B cell (primary cell): ENCODE data around the gene BEND2. TPM values are rescaled to one million over a fixed set of nuclear protein-coding genes. Genes with fewer than 3 reads are reported as not detected.

Experiments
- ATAC-seq: fragments of 200-7000 bp; cut with Tn5 transposase; one replicate; pipeline ENCODE4 v1.10.0; 2021; ENCODE audit warnings: low read depth, mild to moderate bottlenecking, moderate number of reproducible peaks, moderate library complexity
- CTCF ChIA-PET: fragments of 350-600 bp; sonication (Branson Sonifier 250); formaldehyde crosslinking; loops from one replicate; lab custom pipeline; 2021; ENCODE audit warnings: antibody characterized with exemption, inconsistent platforms; lab: Charles Lee
- POLR2A ChIA-PET: fragments of 350-600 bp; sonication (Branson Sonifier 250); formaldehyde crosslinking; loops from one replicate; lab custom pipeline; 2021; ENCODE audit warnings: antibody characterized with exemption; lab: Charles Lee
- DNase-seq: peaks from one replicate; pipeline ENCODE4 v3.0.0; 2013
- H2AFZ ChIP-seq: 2 replicates; pipeline ENCODE4 v1.6.1; 2012; ENCODE audit warnings: mild to moderate bottlenecking, low read depth, low read length; ENCODE audit not compliant: insufficient read depth, poor library complexity, severe bottlenecking
- H3K27ac ChIP-seq, 2 donors: 1 replicate in 1 of 2; 2 replicates in 1 of 2; pipeline ENCODE4 v1.5.1; 2012 to 2013; ENCODE audit warnings: low read length in 2 of 2, mild to moderate bottlenecking in 2 of 2, moderate library complexity in 1 of 2
- H3K27me3 ChIP-seq, 4 experiments: fragments of 200-600 bp in 1 of 4; sonication (generic) in 1 of 4; replicated peaks in 1 of 4; 1 replicate in 2 of 4; 2 replicates in 2 of 4; pipeline versions ENCODE4 v1.6.1 to v1.7.0; 2013 to 2016; ENCODE audit warnings: low read length in 3 of 4, mild to moderate bottlenecking in 2 of 4, mixed read lengths in 1 of 4, moderate library complexity in 1 of 4; ENCODE audit not compliant: insufficient read depth in 4 of 4, control insufficient read depth in 3 of 4; ENCODE audit errors: control extremely low read depth in 1 of 4
- H3K36me3 ChIP-seq, 2 experiments: replicated peaks in 1 of 2; 1 replicate in 1 of 2; 2 replicates in 1 of 2; pipeline versions ENCODE4 v1.6.1 to v1.7.1; 2013; ENCODE audit warnings: low read length in 1 of 2; ENCODE audit not compliant: insufficient read depth in 2 of 2, control insufficient read depth in 1 of 2; ENCODE audit errors: control extremely low read depth in 1 of 2, extremely low read depth in 1 of 2
- H3K4me1 ChIP-seq, 2 donors: fragments of 200-600 bp in 1 of 2; sonication (generic) in 1 of 2; 1 replicate in 1 of 2; 2 replicates in 1 of 2; pipeline versions ENCODE4 v1.5.1 to v1.6.1; 2013 to 2017; ENCODE audit warnings: low read length in 2 of 2; ENCODE audit not compliant: control insufficient read depth in 2 of 2, insufficient read depth in 2 of 2
- H3K4me2 ChIP-seq: replicated peaks from 2 replicates; pipeline ENCODE3; 2012; ENCODE audit warnings: mild to moderate bottlenecking, low read depth, low read length; ENCODE audit not compliant: poor library complexity, severe bottlenecking
- H3K4me3 ChIP-seq, 5 experiments: fragments of 200-600 bp in 1 of 5; sonication (generic) in 1 of 5; 1 replicate in 3 of 5; 2 replicates in 2 of 5; pipeline versions ENCODE4 v1.5.1 to v1.7.0; 2011 to 2016; ENCODE audit warnings: low read length in 4 of 5, mild to moderate bottlenecking in 4 of 5, low read depth in 2 of 5, control low read depth in 1 of 5, moderate library complexity in 1 of 5; ENCODE audit not compliant: insufficient read depth in 1 of 5; ENCODE audit errors: control extremely low read depth in 1 of 5, extremely low read depth in 1 of 5
- H3K79me2 ChIP-seq: fragments of 200-600 bp; sonication (generic); one replicate; pipeline ENCODE4 v1.6.0; 2016; ENCODE audit warnings: low read length; ENCODE audit not compliant: control insufficient read depth, insufficient read depth
- H3K9ac ChIP-seq: fragments of 200-600 bp; sonication (generic); 2 replicates; pipeline ENCODE4 v1.6.1; 2017; ENCODE audit warnings: mild to moderate bottlenecking, low read length, moderate library complexity
- H3K9me3 ChIP-seq, 3 donors: one replicate each; pipeline versions ENCODE4 v1.6.1 to v1.7.1; 2013; ENCODE audit warnings: low read length in 2 of 3; ENCODE audit not compliant: control insufficient read depth in 2 of 3, insufficient read depth in 1 of 3; ENCODE audit errors: control extremely low read depth in 1 of 3
- H4K20me1 ChIP-seq: 2 replicates; pipeline ENCODE4 v1.6.0; 2012; ENCODE audit warnings: mild to moderate bottlenecking, low read length; ENCODE audit not compliant: insufficient read depth, control insufficient read depth, poor library complexity, severe bottlenecking
- H3K27ac Mint-ChIP-seq: one replicate; pipeline ENCODE4 v1.8.0; 2021; ENCODE audit warnings: mixed read lengths
- H3K27me3 Mint-ChIP-seq: one replicate; pipeline ENCODE4 v1.8.0; 2021; ENCODE audit warnings: mixed read lengths
- H3K4me1 Mint-ChIP-seq: one replicate; pipeline ENCODE4 v1.8.0; 2021; ENCODE audit warnings: mixed read lengths
- H3K4me3 Mint-ChIP-seq: one replicate; pipeline ENCODE4 v1.8.0; 2021; ENCODE audit warnings: mixed read lengths
- H3K9me3 Mint-ChIP-seq: one replicate; pipeline ENCODE4 v1.8.0; 2022; ENCODE audit warnings: mixed read lengths; ENCODE audit not compliant: insufficient read depth
- CTCF ChIP-seq: fragments of 200-600 bp; IDR thresholded peaks from one replicate; pipeline ENCODE4 v1.8.0; 2022; ENCODE audit warnings: antibody characterized with exemption, mild to moderate bottlenecking
- EZH2 ChIP-seq: IDR thresholded peaks from 2 replicates; pipeline ENCODE4 v1.6.1; 2012; ENCODE audit warnings: borderline replicate concordance, low read depth, mild to moderate bottlenecking, moderate library complexity, low read length; ENCODE audit not compliant: insufficient read depth, poor library complexity, severe bottlenecking
- WGBS: methylation state at CpG from one replicate; pipeline ENCODE4 v1.1.5; 2013; ENCODE audit warnings: missing lambda C conversion rate; ENCODE audit not compliant: insufficient coverage; 5-methylcytosine and 5-hydroxymethylcytosine counted together
- intact Hi-C: fragments of 100-400 bp; cut with micrococcal nuclease; formaldehyde crosslinking; loops from one replicate; pipeline ENCODE4 v1.10.0; 2022
- polyA plus RNA-seq: library from polyadenylated mRNA; depleted of rRNA; stranded (reverse); fragments of >200 nt; gene quantifications from 2 replicates; pipeline ENCODE4 v1.2.3, GENCODE V29; 2012
- total RNA-seq, 2 donors: library from RNA; stranded (reverse); fragments of 120-200 nt in 1 of 2; gene quantifications; 1 replicate in 1 of 2; 2 replicates in 1 of 2; pipeline versions ENCODE4 v1.2.3 to v1.2.4, GENCODE V29; 2013 to 2022

Gene BEND2
- total and polyA plus RNA-seq, 2 donors (not counting 1 experiment from before 2014, with no cell fraction given) = not detected

GRCh38 chrX:18166068-18166467 lies 54.6 kb downstream of the BEND2 start:
- no peak overlapping the region for H3K4me2 ChIP-seq
- CTCF ChIA-PET = no interaction called here
- no peak overlapping the region for H3K4me3 ChIP-seq
- ATAC-seq (no peak), DNase-seq (no peak)
- Mint-ChIP-seq H3K4me1 (no peaks in the 10 kb centered on the region), H3K27ac (no peak overlapping the region), H3K27me3 (no peaks in the 10 kb centered on the region), H3K4me3 (no peak overlapping the region), H3K9me3 (no peaks in the 10 kb centered on the region)
- H3K36me3 ChIP-seq = no peaks in the 10 kb centered on the region
- intact Hi-C loops = no loop called here
- no peak overlapping the region for H3K9ac ChIP-seq
- no peaks in the 10 kb centered on the region for H3K27me3 ChIP-seq
- no peaks in the 10 kb centered on the region for H3K79me2 ChIP-seq
- H3K4me1 ChIP-seq = no peaks in the 10 kb centered on the region
- H2AFZ ChIP-seq = no peak overlapping the region
- H3K27ac ChIP-seq = no peak overlapping the region
- H3K9me3 ChIP-seq = no peaks in the 10 kb centered on the region
- POLR2A ChIA-PET = no interaction called here
- no CpG with 5 or more reads among the region's 4 CpGs for WGBS
- TF ChIP-seq EZH2 (no peak), CTCF (no peak)
- H4K20me1 ChIP-seq = no peaks in the 10 kb centered on the region

DNA sequence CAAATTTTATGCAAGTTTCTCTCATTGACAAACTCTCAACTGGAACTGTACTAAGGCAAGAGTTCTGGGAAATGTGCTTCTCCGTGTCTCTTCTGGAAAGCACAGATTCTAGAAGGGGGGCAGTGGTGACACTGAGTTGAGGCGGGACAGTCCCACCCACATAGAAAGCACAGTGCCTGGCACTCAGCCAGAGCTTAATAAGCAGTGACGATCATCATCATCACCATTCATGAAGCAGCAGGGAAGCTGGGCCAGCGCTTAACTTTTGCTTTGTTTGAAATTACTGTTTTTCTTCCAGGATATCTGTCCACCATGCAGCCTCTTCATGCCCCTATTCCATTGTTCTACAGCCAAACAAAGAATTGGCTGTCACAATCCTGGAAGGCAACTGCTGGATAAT lies 60.3 kb downstream of the BEND2 start:
- POLR2A ChIA-PET = no interaction called here
- Mint-ChIP-seq H3K4me3 (no peak overlapping the region), H3K27ac (no peak overlapping the region), H3K9me3 (no peaks in the 10 kb centered on the region), H3K27me3 (no peaks in the 10 kb centered on the region), H3K4me1 (no peaks in the 10 kb centered on the region)
- Histone ChIP-seq H3K79me2 (no peaks in the 10 kb centered on the region), H3K9ac (no peak overlapping the region), H3K27me3 (no peaks in the 10 kb centered on the region), H3K4me2 (no peak overlapping the region), H3K27ac (no peak overlapping the region), H3K9me3 (no peaks in the 10 kb centered on the region), H3K4me3 (no peak overlapping the region), H4K20me1 (no peaks in the 10 kb centered on the region), H3K36me3 (no peaks in the 10 kb centered on the region), H2AFZ (no peak overlapping the region), H3K4me1 (no peaks in the 10 kb centered on the region)
- intact Hi-C loops = no loop called here
- no peak for ATAC-seq
- 100% methylated on average over 1 of the region's 4 CpGs for WGBS
- CTCF ChIA-PET = no interaction called here
- TF ChIP-seq CTCF (no peak), EZH2 (no peak)
- no peak for DNase-seq
